Right lobe of liver (tissue), 6 donors: Measurements from ENCODE around the gene KLHL2. TPM values are rescaled to one million over a fixed set of nuclear protein-coding genes. Genes with fewer than 3 reads are reported as not detected.

Experiments used
- ATAC-seq, 4 donors: fragments of 200-7000 bp; cut with Tn5 transposase; one replicate each; pipeline ENCODE4 v1.9.1; 2020; ENCODE audit warnings: mild to moderate bottlenecking in 4 of 4, moderate library complexity in 4 of 4
- DNase-seq, 3 donors: peaks; one replicate each; pipeline ENCODE4 v3.0.0-alpha.2; 2020
- H3K27ac ChIP-seq, 3 donors: fragments of 200-600 bp; one replicate each; pipeline ENCODE4 v1.8.0; 2022
- H3K27me3 ChIP-seq, 2 donors: fragments of 200-600 bp; one replicate each; pipeline ENCODE4 v1.8.0; 2022
- H3K36me3 ChIP-seq, 4 donors: fragments of 200-600 bp; sonication (generic) in 1 of 4; one replicate each; pipeline versions ENCODE4 v1.5.1 to v1.8.0; 2017 to 2022; ENCODE audit warnings: control low read depth in 1 of 4
- H3K4me1 ChIP-seq, 4 donors: fragments of 200-600 bp; sonication (generic) in 1 of 4; one replicate each; pipeline versions ENCODE4 v1.5.1 to v1.8.0; 2017 to 2022; ENCODE audit warnings: control low read depth in 1 of 4
- H3K4me3 ChIP-seq, 3 donors: fragments of 200-600 bp; one replicate each; pipeline ENCODE4 v1.8.0; 2022
- H3K9me3 ChIP-seq, 4 donors: fragments of 200-600 bp; sonication (generic) in 1 of 4; one replicate each; pipeline versions ENCODE4 v1.5.1 to v1.8.0; 2017 to 2022; ENCODE audit warnings: control low read depth in 1 of 4
- POLR2A ChIP-seq: fragments of 450-650 bp; IDR thresholded peaks from one replicate; pipeline ENCODE4 v1.6.1; 2017; ENCODE audit warnings: antibody characterized with exemption, mild to moderate bottlenecking
- WGBS: methylation state at CpG from one replicate; pipeline ENCODE4 v1.1.6; 2018; ENCODE audit warnings: low coverage, low lambda C conversion rate; ENCODE audit not compliant: insufficient coverage; ENCODE audit errors: missing lambda C conversion rate; 5-methylcytosine and 5-hydroxymethylcytosine counted together
- intact Hi-C, 2 donors: fragments of 100-400 bp; cut with DNase I; formaldehyde crosslinking; loops; one replicate each; pipeline versions ENCODE4 v1.11.2 to v1.14.1; 2022
- total RNA-seq, 6 experiments: library from RNA; depleted of rRNA in 2 of 6; stranded (reverse); fragments of >200 nt in 2 of 6; fragmentation: NEBNext Ultra II Directional in 3 of 6; extraction: Animal tissue kit (Norgen Biotek cat#: 25700) in 3 of 6; gene quantifications; one replicate each; pipeline versions ENCODE4 v1.1.0 to v1.2.4, GENCODE V29; 2016 to 2023
- TF ChIP-seq, protein P1 (sequence below), 4 donors: fragments of 200-600 bp in 3 of 4; fragments of 450-650 bp in 1 of 4; IDR thresholded peaks; one replicate each; pipeline versions ENCODE4 v1.5.1 to v1.8.0; 2016 to 2022; ENCODE audit warnings: antibody characterized with exemption in 4 of 4, mild to moderate bottlenecking in 2 of 4
- donor health status: DM: no; HTN: yes; CAD: no.
- donor health status: DM: no; HTN: no; CAD: no.
- donor health status: DM: no; HTN: no; CAD: no.
- donor health status: DM: no; HTN: yes; CAD: no.
- donor health status: DM: no; HTN: yes; CAD: no.

KLHL2 gene
- total RNA-seq, 6 experiments from 2014 or later = 15.6 to 25.3 (median 20.3) TPM

DNA sequence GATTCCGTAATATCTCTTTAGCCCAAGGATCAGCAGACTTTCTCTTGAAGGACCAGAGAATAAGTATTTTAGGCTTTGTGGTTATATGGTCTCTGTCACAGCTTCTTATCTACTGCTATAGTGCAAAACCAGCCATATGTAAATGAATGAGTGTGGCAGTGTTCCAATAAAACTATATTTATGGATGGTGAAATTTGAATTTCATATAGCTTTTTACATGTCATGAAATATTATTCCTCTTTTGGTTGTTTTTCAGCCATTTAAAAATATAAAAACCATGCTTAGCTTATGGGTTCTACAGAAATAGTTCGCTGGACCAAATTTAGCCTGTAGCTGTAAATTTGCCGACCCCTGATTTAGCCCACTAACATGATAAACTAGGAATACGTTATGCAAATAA lies 102.1 kb downstream of the KLHL2 start:
- peaks cover 0 to 7% (median 2%) of the 10 kb centered on the region in 4 donors for H3K36me3 ChIP-seq
- TF ChIP-seq, protein P1, sequence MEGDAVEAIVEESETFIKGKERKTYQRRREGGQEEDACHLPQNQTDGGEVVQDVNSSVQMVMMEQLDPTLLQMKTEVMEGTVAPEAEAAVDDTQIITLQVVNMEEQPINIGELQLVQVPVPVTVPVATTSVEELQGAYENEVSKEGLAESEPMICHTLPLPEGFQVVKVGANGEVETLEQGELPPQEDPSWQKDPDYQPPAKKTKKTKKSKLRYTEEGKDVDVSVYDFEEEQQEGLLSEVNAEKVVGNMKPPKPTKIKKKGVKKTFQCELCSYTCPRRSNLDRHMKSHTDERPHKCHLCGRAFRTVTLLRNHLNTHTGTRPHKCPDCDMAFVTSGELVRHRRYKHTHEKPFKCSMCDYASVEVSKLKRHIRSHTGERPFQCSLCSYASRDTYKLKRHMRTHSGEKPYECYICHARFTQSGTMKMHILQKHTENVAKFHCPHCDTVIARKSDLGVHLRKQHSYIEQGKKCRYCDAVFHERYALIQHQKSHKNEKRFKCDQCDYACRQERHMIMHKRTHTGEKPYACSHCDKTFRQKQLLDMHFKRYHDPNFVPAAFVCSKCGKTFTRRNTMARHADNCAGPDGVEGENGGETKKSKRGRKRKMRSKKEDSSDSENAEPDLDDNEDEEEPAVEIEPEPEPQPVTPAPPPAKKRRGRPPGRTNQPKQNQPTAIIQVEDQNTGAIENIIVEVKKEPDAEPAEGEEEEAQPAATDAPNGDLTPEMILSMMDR (IDR thresholded peaks at IDR 0.05) = no peak
- no peak for TF ChIP-seq POLR2A
- ATAC-seq = no peak
- H3K9me3 ChIP-seq = no peaks in the 10 kb centered on the region
- intact Hi-C loops = no loop called here
- no peaks in the 10 kb centered on the region for H3K4me1 ChIP-seq
- no peaks in the 10 kb centered on the region for H3K27me3 ChIP-seq
- no peak overlapping the region for H3K27ac ChIP-seq
- DNase-seq = no peak
- H3K4me3 ChIP-seq = no peak overlapping the region
- WGBS = 93% methylated on average over 4 of the region's 4 CpGs

DNA sequence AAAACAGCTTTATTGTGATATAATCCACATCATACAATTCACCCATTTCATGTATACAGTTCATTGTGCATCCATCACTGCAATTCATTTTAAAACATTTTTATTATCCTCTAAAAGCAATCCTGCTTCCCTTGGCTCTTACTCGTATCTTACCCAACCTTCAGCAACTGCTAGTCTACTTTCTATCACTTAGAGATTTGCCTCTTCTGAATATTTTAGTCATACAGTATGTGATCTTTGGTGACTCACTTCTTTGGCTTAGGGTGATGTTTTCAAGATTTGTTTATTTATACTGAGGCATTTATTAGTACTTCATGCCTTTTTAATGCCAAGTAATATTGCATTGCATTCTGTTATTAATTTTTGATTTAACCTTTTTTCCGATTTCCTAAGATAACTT lies 105.1 kb downstream of the KLHL2 start:
- WGBS = 75% methylated on average over 2 of the region's 2 CpGs
- no peaks in the 10 kb centered on the region for H3K9me3 ChIP-seq
- intact Hi-C loops = no loop called here
- TF ChIP-seq, protein P1 (IDR thresholded peaks at IDR 0.05) = no peak
- TF ChIP-seq POLR2A = no peak
- no peak overlapping the region for H3K27ac ChIP-seq
- H3K4me3 ChIP-seq = no peak overlapping the region
- DNase-seq (no peak), ATAC-seq (no peak)
- peaks cover 0 to 7% (median 2%) of the 10 kb centered on the region in 4 donors for H3K36me3 ChIP-seq
- no peaks in the 10 kb centered on the region for H3K4me1 ChIP-seq
- no peaks in the 10 kb centered on the region for H3K27me3 ChIP-seq

DNA sequence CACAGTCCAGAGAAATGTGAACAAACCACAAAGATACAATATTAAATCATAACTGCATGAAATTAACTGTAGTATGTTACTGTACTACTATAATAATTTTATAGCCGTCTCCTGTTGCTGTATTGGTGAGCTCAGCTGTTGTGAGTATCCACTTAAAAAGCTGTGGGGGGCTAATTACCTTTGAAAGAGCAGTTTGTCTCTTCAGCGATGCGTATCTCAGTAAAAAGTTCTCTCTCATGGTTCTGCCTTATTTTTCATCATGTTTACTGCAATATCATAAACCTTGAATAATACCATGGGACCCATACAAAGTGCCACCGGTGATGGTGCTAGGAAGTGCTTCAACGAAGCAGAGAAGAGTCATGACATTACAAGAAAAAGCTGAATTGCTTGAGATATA lies 111.7 kb downstream of the KLHL2 start:
- H3K4me1 ChIP-seq = no peaks in the 10 kb centered on the region
- 84% methylated on average over 5 of the region's 5 CpGs for WGBS
- no peaks in the 10 kb centered on the region for H3K27me3 ChIP-seq
- H3K36me3 ChIP-seq = peaks cover 0 to 5% (median 0%) of the 10 kb centered on the region in 4 donors
- ATAC-seq (no peak), DNase-seq (no peak)
- intact Hi-C loops = no loop called here
- no peak overlapping the region for H3K4me3 ChIP-seq
- H3K27ac ChIP-seq = no peak overlapping the region
- TF ChIP-seq POLR2A = no peak
- TF ChIP-seq, protein P1 (IDR thresholded peaks at IDR 0.05) = no peak
- no peaks in the 10 kb centered on the region for H3K9me3 ChIP-seq

DNA sequence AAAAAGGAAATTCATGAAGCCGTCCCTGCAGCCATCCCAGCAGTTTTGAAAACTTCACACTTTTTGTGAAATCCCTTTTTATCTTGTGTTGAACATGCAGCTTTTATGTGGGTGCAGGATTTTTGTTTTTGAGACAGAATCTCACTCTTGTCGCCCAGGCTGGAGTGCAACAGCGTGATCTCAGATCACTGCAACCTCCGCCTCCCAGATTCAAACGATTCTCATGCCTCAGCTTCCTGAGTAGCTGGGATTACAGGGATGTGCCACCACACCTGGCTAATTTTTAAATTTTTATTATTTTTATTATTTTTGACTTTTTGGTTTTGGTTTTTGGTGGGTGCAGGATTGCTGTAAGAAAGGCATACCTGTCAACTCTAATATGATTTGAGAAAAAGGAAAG lies 112.1 kb downstream of the KLHL2 start:
- intact Hi-C loops = no loop called here
- Histone ChIP-seq H3K4me1 (no peaks in the 10 kb centered on the region), H3K9me3 (no peaks in the 10 kb centered on the region), H3K36me3 (peaks cover 0 to 5% (median 0%) of the 10 kb centered on the region in 4 donors), H3K4me3 (no peak overlapping the region), H3K27me3 (no peaks in the 10 kb centered on the region), H3K27ac (no peak overlapping the region)
- WGBS = 100% methylated on average over 5 of the region's 5 CpGs
- ATAC-seq = no peak
- no peak for DNase-seq
- TF ChIP-seq POLR2A = no peak
- TF ChIP-seq, protein P1 (IDR thresholded peaks at IDR 0.05) = no peak
